Measurements from ENCODE around the gene ACTR3. TPM values are rescaled to one million over a fixed set of nuclear protein-coding genes. Genes with fewer than 3 reads are reported as not detected.
"Not testable (repeated sequence)": the region's sequence is repeated elsewhere in the genome, so short reads cannot be mapped to it uniquely, and the experiment has no call there.

ACTR3 gene
- total RNA-seq, result 100 to 1,000 TPM in 6 of 9 donors, 10 to 100 TPM in 3; 53.3 to 238 (median 132) TPM
- polyA plus RNA-seq, result 100 to 1,000 TPM in 1 of 2 donors, 10 to 100 TPM in 1; 15.3 to 115 TPM
- long read RNA-seq, donor 1, full-length matches to known transcripts, result 106 of 112 reads
- long read RNA-seq, donor 1, partial matches to known transcripts, result 2 of 112 reads
- long read RNA-seq, donor 1, other reads (novel, unspliced or antisense), result 4 of 112 reads
- long read RNA-seq, donor 2, full-length matches to known transcripts, result 399 of 431 reads
- long read RNA-seq, donor 2, partial matches to known transcripts, result 17 of 431 reads
- long read RNA-seq, donor 2, other reads (novel, unspliced or antisense), result 15 of 431 reads
- long read RNA-seq, donor 3, full-length matches to known transcripts, result 186 of 192 reads
- long read RNA-seq, donor 3, partial matches to known transcripts, result 4 of 192 reads
- long read RNA-seq, donor 3, other reads (novel, unspliced or antisense), result 2 of 192 reads

DNA sequence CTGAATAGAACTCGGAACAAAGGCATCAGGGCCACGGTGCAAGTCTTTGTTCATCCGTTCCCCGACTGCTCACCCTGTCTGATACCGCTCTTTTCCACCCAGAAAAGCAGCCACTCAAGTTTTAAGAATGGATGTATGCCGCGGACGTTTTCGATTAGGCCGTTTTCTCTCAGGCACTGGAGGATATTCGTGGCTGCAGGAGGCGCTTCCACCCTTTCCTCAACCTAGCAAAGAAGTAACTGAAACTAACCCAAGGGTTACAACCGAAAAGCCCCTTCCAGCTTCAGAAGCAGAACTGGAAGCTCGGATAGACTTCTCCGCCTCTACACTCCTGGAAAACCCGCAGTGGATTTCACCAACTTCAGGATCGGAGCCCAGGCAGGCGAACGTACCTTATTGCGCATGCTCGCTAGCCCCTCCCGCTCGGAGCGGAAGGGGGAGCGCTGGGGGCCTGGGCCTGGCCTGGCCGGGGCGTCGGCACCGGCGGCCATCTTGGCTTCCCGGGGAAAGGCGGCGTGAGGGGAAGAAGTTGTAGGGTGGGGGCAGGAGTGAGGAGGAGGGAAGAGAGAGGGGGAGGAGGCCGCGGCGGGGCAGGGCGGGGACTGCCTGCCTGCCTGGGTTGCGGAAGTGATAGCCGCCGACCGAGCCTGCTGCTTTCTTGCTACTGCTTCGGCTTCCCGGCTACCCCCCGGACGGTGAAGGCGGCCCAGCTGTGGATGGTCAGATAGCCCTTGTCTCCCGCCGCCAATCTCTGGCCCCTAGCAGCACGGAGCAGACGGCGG lies at the start of gene ACTR3:
TSS of gene ACTR3 (plus strand) at position 619 of the 782 bp plus-strand sequence. CDS start 191 bp downstream, outside the sequence.
- H3K36me3 ChIP-seq, result peaks cover 0 to 11% (median 0%) of the 10 kb centered on the region in 9 donors

DNA sequence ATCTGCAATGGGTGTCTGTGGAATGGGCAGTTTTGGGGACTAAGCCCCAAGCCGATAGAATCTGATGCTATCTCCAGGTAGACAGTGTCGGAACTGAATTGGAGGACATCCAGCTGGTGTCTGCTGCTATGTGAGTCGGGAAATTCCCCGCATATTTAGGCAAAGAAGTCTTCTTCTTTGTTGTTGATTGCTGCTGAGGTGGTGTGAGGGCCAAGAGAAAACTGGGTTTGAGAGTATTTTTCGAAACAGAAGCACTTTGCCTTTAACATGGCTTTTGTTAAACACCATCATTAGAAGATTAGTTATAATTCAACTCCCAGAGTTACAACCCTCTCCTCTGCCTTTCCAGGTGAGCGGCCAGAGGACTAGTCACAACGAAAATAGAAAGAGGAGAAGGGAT lies 49.4 kb upstream of the ACTR3 start:
- H3K27me3 ChIP-seq, result no peaks in the 10 kb centered on the region
- intact Hi-C loops (cut with DNase I), result no loop called here
- ATAC-seq (no peak), DNase-seq (no peak)
- no peaks in the 10 kb centered on the region for H3K4me1 ChIP-seq
- no peak overlapping the region for H3K27ac ChIP-seq
- no peaks in the 10 kb centered on the region for H3K36me3 ChIP-seq
- TF ChIP-seq, protein P1, sequence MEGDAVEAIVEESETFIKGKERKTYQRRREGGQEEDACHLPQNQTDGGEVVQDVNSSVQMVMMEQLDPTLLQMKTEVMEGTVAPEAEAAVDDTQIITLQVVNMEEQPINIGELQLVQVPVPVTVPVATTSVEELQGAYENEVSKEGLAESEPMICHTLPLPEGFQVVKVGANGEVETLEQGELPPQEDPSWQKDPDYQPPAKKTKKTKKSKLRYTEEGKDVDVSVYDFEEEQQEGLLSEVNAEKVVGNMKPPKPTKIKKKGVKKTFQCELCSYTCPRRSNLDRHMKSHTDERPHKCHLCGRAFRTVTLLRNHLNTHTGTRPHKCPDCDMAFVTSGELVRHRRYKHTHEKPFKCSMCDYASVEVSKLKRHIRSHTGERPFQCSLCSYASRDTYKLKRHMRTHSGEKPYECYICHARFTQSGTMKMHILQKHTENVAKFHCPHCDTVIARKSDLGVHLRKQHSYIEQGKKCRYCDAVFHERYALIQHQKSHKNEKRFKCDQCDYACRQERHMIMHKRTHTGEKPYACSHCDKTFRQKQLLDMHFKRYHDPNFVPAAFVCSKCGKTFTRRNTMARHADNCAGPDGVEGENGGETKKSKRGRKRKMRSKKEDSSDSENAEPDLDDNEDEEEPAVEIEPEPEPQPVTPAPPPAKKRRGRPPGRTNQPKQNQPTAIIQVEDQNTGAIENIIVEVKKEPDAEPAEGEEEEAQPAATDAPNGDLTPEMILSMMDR (IDR thresholded peaks at IDR 0.05), result no peak
- no peak for TF ChIP-seq POLR2A (IDR thresholded peaks at IDR 0.05)
- H3K4me3 ChIP-seq, result no peak overlapping the region
- WGBS, 4 donors, result 72 to 82% (median 77%) methylated on average over 7 of the region's 7 CpGs
- no peaks in the 10 kb centered on the region for H3K9me3 ChIP-seq

More for the DNA sequence above, at the start of gene ACTR3:
- peak; percentile 69 to 93 for TF ChIP-seq POLR2A (IDR thresholded peaks at IDR 0.05)
- TF ChIP-seq, protein P1 (IDR thresholded peaks at IDR 0.05), result peak in 1 of 12 donors; percentile 25
- WGBS, 4 donors, result 0% methylated on average over 23 to 51 of the region's 51 CpGs
- Histone ChIP-seq H3K27me3 (no peaks in the 10 kb centered on the region), H3K27ac (peak within 1 kb of the TSS; percentile 93 to 99 (median 98)), H3K4me1 (peaks cover 0 to 77% (median 53%) of the 10 kb centered on the region in 12 donors), H3K9me3 (no peaks in the 10 kb centered on the region), H3K4me3 (peak within 1 kb of the TSS; percentile 73 to 99 (median 94))
- intact Hi-C loops (cut with DNase I), result loop anchor here (1.0 to 10.0 kb wide), 7 partner anchors 53 to 135 kb away; partner anchors contain the start of gene SLC35F5 (in 8 of the 10)
- peak; percentile 98 to 99 (median 99) for DNase-seq
- peak; percentile 97 to 99 (median 98) for ATAC-seq

DNA sequence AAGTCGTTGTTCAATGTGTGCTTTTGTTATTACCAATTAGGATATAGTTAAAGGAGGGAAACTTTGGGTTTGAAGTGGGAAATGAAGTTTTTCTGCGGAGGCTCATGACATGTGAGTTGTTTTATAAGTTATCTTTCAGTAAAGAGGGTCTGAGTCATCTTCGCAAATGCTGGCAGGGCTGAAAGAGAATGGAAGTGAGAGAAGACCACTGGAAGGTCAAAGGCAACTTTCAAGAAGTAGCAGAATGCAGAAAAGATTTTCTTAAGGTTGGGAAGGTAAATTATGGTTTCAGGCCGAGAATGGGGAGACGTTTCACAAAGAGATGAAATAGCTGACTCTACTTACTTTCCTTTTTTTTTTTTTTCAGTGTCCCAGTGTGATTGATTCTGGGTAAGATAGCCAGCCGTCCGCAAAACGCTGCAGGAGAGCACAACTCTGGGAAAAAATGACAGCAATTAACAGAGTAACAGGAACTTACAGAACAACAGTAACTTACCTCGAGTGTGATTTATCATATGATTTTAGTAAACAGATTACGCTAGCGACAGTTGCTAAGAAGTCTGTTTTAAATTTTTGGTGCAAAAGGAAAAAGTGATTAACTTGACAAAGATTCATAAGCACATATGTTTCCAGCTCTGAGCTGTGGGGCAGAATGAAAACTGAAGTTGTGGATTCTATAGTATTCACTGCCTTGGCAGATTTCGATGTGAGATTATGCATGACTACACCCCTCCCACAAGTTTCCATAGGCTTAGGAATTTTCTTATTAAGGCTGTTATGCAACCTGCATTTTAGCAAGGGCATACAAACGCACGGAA lies 46.8 kb upstream of the ACTR3 start:
- Histone ChIP-seq H3K36me3 (no peaks in the 10 kb centered on the region), H3K4me1 (no peaks in the 10 kb centered on the region), H3K27me3 (no peaks in the 10 kb centered on the region), H3K27ac (no peak overlapping the region), H3K9me3 (no peaks in the 10 kb centered on the region), H3K4me3 (no peak overlapping the region)
- no peak for ATAC-seq
- intact Hi-C loops (cut with DNase I), result no loop called here
- WGBS, 4 donors, result 78 to 88% (median 82%) methylated on average over 14 of the region's 14 CpGs
- TF ChIP-seq, protein P1 (IDR thresholded peaks at IDR 0.05), result no peak
- TF ChIP-seq POLR2A (IDR thresholded peaks at IDR 0.05), result no peak
- DNase-seq, result no peak

DNA sequence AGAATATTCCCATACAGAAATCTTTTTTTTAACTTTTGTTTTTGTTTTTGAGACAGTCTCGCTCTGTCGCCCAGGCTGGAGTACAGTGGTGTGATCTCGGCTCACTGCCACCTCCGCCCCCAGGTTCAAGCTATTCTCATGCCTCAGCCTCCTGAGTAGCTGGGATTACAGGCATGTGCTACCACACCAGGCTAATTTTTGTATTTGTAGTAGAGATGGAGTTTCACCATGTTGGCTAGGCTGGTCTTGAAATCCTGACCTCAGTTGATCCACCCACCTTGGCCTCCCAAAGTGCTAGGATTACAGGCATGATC lies 46.2 kb upstream of the ACTR3 start:
- H3K4me1 ChIP-seq; H3K36me3 ChIP-seq; H3K9me3 ChIP-seq; intact Hi-C loops (cut with DNase I); DNase-seq; H3K27me3 ChIP-seq; H3K4me3 ChIP-seq; ATAC-seq; H3K27ac ChIP-seq: not testable (repeated sequence)
- WGBS, 4 donors, result 83 to 94% (median 93%) methylated on average over 4 of the region's 4 CpGs

Measured in heart left ventricle (tissue), 16 donors.